Activated CD4-positive, alpha-beta memory T cell treated with anti-CD3 and anti-CD28 coated beads for 36 hours (primary cell): ENCODE measurements around the gene STAG3. TPM values are rescaled to one million over a fixed set of nuclear protein-coding genes. Genes with fewer than 3 reads are reported as not detected.

Source experiments
- CTCF ChIA-PET: fragments of 350-600 bp; sonication (Branson Sonifier 250); formaldehyde crosslinking; loops from one replicate; lab custom pipeline; 2021; ENCODE audit warnings: antibody characterized with exemption, inconsistent platforms; lab: Charles Lee
- POLR2A ChIA-PET: fragments of 350-600 bp; sonication (Branson Sonifier 250); formaldehyde crosslinking; loops from one replicate; lab custom pipeline; 2021; ENCODE audit warnings: antibody characterized with exemption; lab: Charles Lee
- DNase-seq: peaks from one replicate; pipeline ENCODE4 v3.0.0-alpha.2; 2020
- H3K27ac Mint-ChIP-seq: one replicate; pipeline ENCODE4 v1.8.0; 2021; ENCODE audit warnings: mixed read lengths
- H3K27me3 Mint-ChIP-seq: one replicate; pipeline ENCODE4 v1.8.0; 2021; ENCODE audit warnings: mixed read lengths
- H3K36me3 Mint-ChIP-seq: one replicate; pipeline ENCODE4 v1.8.0; 2021; ENCODE audit warnings: mixed read lengths
- H3K4me1 Mint-ChIP-seq: one replicate; pipeline ENCODE4 v1.8.0; 2021; ENCODE audit warnings: low read depth, mixed read lengths
- H3K4me3 Mint-ChIP-seq: one replicate; pipeline ENCODE4 v1.8.0; 2021; ENCODE audit warnings: mild to moderate bottlenecking, mixed read lengths
- H3K9me3 Mint-ChIP-seq: one replicate; pipeline ENCODE4 v1.8.0; 2021; ENCODE audit warnings: mixed read lengths
- intact Hi-C: fragments of 100-400 bp; cut with micrococcal nuclease; formaldehyde crosslinking; loops from one replicate; pipeline ENCODE4 v1.15.1; 2023
- total RNA-seq, 2 experiments: library from RNA; stranded (reverse); gene quantifications; one replicate each; pipeline ENCODE4 v1.2.3, GENCODE V29; 2021

STAG3 gene
- total RNA-seq, 2 experiments from 2014 or later, result 20.8 to 20.9 TPM

GRCh38 chr7:100157069-100157333 lies 20.7 kb upstream of the STAG3 start:
- Mint-ChIP-seq H3K4me3 (peak overlapping the region; percentile 77), H3K4me1 (peaks cover 37% of the 10 kb centered on the region), H3K9me3 (no peaks in the 10 kb centered on the region), H3K36me3 (peaks cover 32% of the 10 kb centered on the region), H3K27ac (peak overlapping the region; percentile 79), H3K27me3 (no peaks in the 10 kb centered on the region)
- POLR2A ChIA-PET, result interaction anchor here (0.8 to 0.9 kb wide), 2 partner anchors 9 to 30 kb away, joined by 3 read pairs; partner anchors contain the start of gene MBLAC1
- CTCF ChIA-PET, result interaction anchor here (1.1 to 1.8 kb wide), 4 partner anchors 8 to 188 kb away, joined by 3 to 6 read pairs (median 4); partner anchors contain the start of gene LAMTOR4
- intact Hi-C loops, result no loop called here
- no peak for DNase-seq

GRCh38 chr7:100157334-100158228 lies 20.1 kb upstream of the STAG3 start:
- CTCF ChIA-PET, result interaction anchor here (1.1 to 1.8 kb wide), 5 partner anchors 9 to 187 kb away, joined by 3 to 6 read pairs (median 4); partner anchors contain the start of gene LAMTOR4
- POLR2A ChIA-PET, result interaction anchor here (0.9 to 1.0 kb wide), 2 partner anchors 9 to 10 kb away, joined by 3 read pairs; partner anchors contain the start of gene LAMTOR4
- H3K27me3 Mint-ChIP-seq, result no peaks in the 10 kb centered on the region
- peaks cover 32% of the 10 kb centered on the region for H3K4me1 Mint-ChIP-seq
- peak overlapping the region; percentile 77 for H3K4me3 Mint-ChIP-seq
- intact Hi-C loops, result loop anchor here (1.0 kb wide), 2 partner anchors 9 kb away; partner anchors contain the start of gene LAMTOR4
- DNase-seq, result no peak
- peaks cover 26% of the 10 kb centered on the region for H3K36me3 Mint-ChIP-seq
- peak overlapping the region; percentile 79 for H3K27ac Mint-ChIP-seq
- H3K9me3 Mint-ChIP-seq, result no peaks in the 10 kb centered on the region

- ChIA-PET POLR2A (interaction anchor here (1.0 kb wide), 1 partner anchor 10 kb away, joined by 3 read pairs; the partner anchor contains the start of gene LAMTOR4), CTCF (interaction anchor here (0.6 to 1.8 kb wide), 5 partner anchors 9 to 59 kb away, joined by 3 to 6 read pairs (median 4); partner anchors contain the start of gene LAMTOR4)
- DNase-seq, result peak; percentile 94
Measured at GRCh38 chr7:100158229-100159098, 19.3 kb upstream of the STAG3 start, which contains the start of gene TRAPPC14. TRAPPC14 (minus strand) TSS chr7:100158723; CDS start chr7:100158499, 224 bp downstream.

GRCh38 chr7:100159099-100159623 lies 18.6 kb upstream of the STAG3 start:
- H3K27ac Mint-ChIP-seq, result peak overlapping the region; percentile 89
- no peaks in the 10 kb centered on the region for H3K27me3 Mint-ChIP-seq
- POLR2A ChIA-PET, result no interaction called here
- no peaks in the 10 kb centered on the region for H3K9me3 Mint-ChIP-seq
- CTCF ChIA-PET, result interaction anchor here (0.6 to 1.0 kb wide), 2 partner anchors 9 to 26 kb away, joined by 3 read pairs; no protein-coding TSS in a partner anchor
- DNase-seq, result no peak
- peak overlapping the region; percentile 78 for H3K4me3 Mint-ChIP-seq
- H3K4me1 Mint-ChIP-seq, result peaks cover 42% of the 10 kb centered on the region
- intact Hi-C loops, result no loop called here
- H3K36me3 Mint-ChIP-seq, result peaks cover 22% of the 10 kb centered on the region

More at GRCh38 chr7:100158229-100159098, 19.3 kb upstream of the STAG3 start, which contains the start of gene TRAPPC14:
- Mint-ChIP-seq H3K4me3 (peak within 1 kb of the TSS; percentile 78), H3K36me3 (peaks cover 23% of the 10 kb centered on the region), H3K27me3 (no peaks in the 10 kb centered on the region), H3K4me1 (peaks cover 40% of the 10 kb centered on the region), H3K9me3 (no peaks in the 10 kb centered on the region), H3K27ac (peak within 1 kb of the TSS; percentile 89)
- intact Hi-C loops, result loop anchor here (1.0 kb wide), 2 partner anchors 8 to 10 kb away; partner anchors contain the start of gene LAMTOR4

GRCh38 chr7:100160067-100160466 lies 17.7 kb upstream of the STAG3 start:
- Mint-ChIP-seq H3K27me3 (no peaks in the 10 kb centered on the region), H3K4me3 (no peak overlapping the region), H3K27ac (no peak overlapping the region), H3K4me1 (peaks cover 45% of the 10 kb centered on the region), H3K9me3 (no peaks in the 10 kb centered on the region), H3K36me3 (peaks cover 20% of the 10 kb centered on the region)
- intact Hi-C loops, result no loop called here
- no peak for DNase-seq
- POLR2A ChIA-PET, result no interaction called here
- CTCF ChIA-PET, result no interaction called here

- Mint-ChIP-seq H3K27me3 (no peaks in the 10 kb centered on the region), H3K4me1 (peaks cover 53% of the 10 kb centered on the region), H3K9me3 (no peaks in the 10 kb centered on the region), H3K27ac (peak overlapping the region; percentile 85), H3K36me3 (no peaks in the 10 kb centered on the region), H3K4me3 (no peak overlapping the region)
- ChIA-PET CTCF (interaction anchor here (0.6 kb wide), 1 partner anchor 48 kb away, joined by 4 read pairs; no protein-coding TSS in a partner anchor), POLR2A (interaction anchor here (1.0 kb wide), 1 partner anchor 62 kb away, joined by 3 read pairs; the partner anchor contains the start of genes AP4M1 and MCM7)
- DNase-seq, result no peak
- intact Hi-C loops, result no loop called here
Measured at GRCh38 chr7:100163006-100163531, 14.6 kb upstream of the STAG3 start.

GRCh38 chr7:100163871-100164270 lies 13.8 kb upstream of the STAG3 start:
- ChIA-PET CTCF (interaction anchor here (0.6 kb wide), 1 partner anchor 108 kb away, joined by 5 read pairs; no protein-coding TSS in a partner anchor), POLR2A (interaction anchor here (1.0 kb wide), 1 partner anchor 63 kb away, joined by 3 read pairs; the partner anchor contains the start of genes AP4M1 and MCM7)
- Mint-ChIP-seq H3K36me3 (no peaks in the 10 kb centered on the region), H3K4me3 (no peak overlapping the region), H3K27me3 (no peaks in the 10 kb centered on the region), H3K27ac (peak overlapping the region; percentile 85), H3K4me1 (peaks cover 59% of the 10 kb centered on the region), H3K9me3 (no peaks in the 10 kb centered on the region)
- intact Hi-C loops, result no loop called here
- no peak for DNase-seq

- Mint-ChIP-seq H3K9me3 (no peaks in the 10 kb centered on the region), H3K27ac (peak overlapping the region; percentile 47), H3K4me1 (peaks cover 74% of the 10 kb centered on the region), H3K27me3 (peaks cover 2% of the 10 kb centered on the region), H3K4me3 (peak overlapping the region; percentile 40), H3K36me3 (no peaks in the 10 kb centered on the region)
- intact Hi-C loops, result loop anchor here (1.0 kb wide), 1 partner anchor 8 kb away; the partner anchor contains the start of gene TRAPPC14
- POLR2A ChIA-PET, result interaction anchor here (1.1 kb wide), 1 partner anchor 40 kb away, joined by 3 read pairs; the partner anchor contains the start of gene MBLAC1
- peak; percentile 70 for DNase-seq
- CTCF ChIA-PET, result interaction anchor here (0.8 to 1.9 kb wide), 4 partner anchors 24 to 466 kb away, joined by 3 to 6 read pairs (median 4); no protein-coding TSS in a partner anchor
Measured at GRCh38 chr7:100166317-100166940, 11.3 kb upstream of the STAG3 start.

GRCh38 chr7:100166970-100167911 lies 10.5 kb upstream of the STAG3 start:
- ChIA-PET CTCF (interaction anchor here (0.8 to 1.9 kb wide), 5 partner anchors 23 to 465 kb away, joined by 3 to 6 read pairs (median 4); no protein-coding TSS in a partner anchor), POLR2A (interaction anchor here (1.1 kb wide), 1 partner anchor 41 kb away, joined by 3 read pairs; the partner anchor contains the start of gene MBLAC1)
- no peak for DNase-seq
- Mint-ChIP-seq H3K36me3 (no peaks in the 10 kb centered on the region), H3K27me3 (peaks cover 2% of the 10 kb centered on the region), H3K27ac (peak overlapping the region; percentile 47), H3K4me1 (peaks cover 77% of the 10 kb centered on the region), H3K9me3 (no peaks in the 10 kb centered on the region), H3K4me3 (peak overlapping the region; percentile 72)
- intact Hi-C loops, result loop anchor here (1.0 kb wide), 1 partner anchor 9 kb away; the partner anchor contains the start of gene TRAPPC14
